Ureter (tissue), 1 donor: ENCODE results near the gene RPAP2. TPM values are rescaled to one million over a fixed set of nuclear protein-coding genes. Genes with fewer than 3 reads are reported as not detected.
"Not testable (repeated sequence)": the region's sequence is repeated elsewhere in the genome, so short reads cannot be mapped to it uniquely, and the experiment has no call there.

Source experiments
- DNase-seq: peaks from one replicate; pipeline ENCODE4 v3.0.0-alpha.2; 2020; ENCODE audit warnings: low spot score
- total RNA-seq: library from RNA; stranded (reverse); gene quantifications from one replicate; pipeline ENCODE4 v1.2.4, GENCODE V29; 2023
- donor health status: DM: yes; HTN: yes; CAD: no.

Gene RPAP2
- total RNA-seq, 1 donor from 2014 or later, result 44.8 TPM

DNA sequence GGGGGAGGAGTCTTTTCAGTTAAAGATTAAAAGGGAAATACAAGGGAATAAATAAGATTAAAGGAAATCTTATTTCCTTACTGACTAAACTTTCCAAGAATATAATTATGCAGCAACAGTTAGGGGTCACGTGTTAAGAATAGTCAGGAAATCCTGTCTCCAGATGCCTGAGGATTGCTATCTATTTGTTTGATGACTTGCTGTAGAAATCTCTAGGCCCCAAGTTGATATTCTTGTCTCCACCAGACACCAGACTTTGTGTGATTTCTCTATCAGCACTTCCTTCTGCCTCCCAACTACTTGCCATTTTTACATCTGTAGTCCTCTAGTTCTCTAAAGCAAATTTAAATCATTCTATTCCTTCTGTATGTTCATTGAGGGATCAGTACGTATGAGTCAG lies 77.5 kb downstream of the RPAP2 start:
- DNase-seq, result no peak

GRCh38 chr1:92377991-92378390 lies 79.1 kb downstream of the RPAP2 start:
- DNase-seq, result not testable (repeated sequence)

- DNase-seq, result no peak
Measured at GRCh38 chr1:92380867-92381266, 82.0 kb downstream of the RPAP2 start.

GRCh38 chr1:92393966-92394365 lies 95.1 kb downstream of the RPAP2 start:
- not testable (repeated sequence) for DNase-seq

DNA sequence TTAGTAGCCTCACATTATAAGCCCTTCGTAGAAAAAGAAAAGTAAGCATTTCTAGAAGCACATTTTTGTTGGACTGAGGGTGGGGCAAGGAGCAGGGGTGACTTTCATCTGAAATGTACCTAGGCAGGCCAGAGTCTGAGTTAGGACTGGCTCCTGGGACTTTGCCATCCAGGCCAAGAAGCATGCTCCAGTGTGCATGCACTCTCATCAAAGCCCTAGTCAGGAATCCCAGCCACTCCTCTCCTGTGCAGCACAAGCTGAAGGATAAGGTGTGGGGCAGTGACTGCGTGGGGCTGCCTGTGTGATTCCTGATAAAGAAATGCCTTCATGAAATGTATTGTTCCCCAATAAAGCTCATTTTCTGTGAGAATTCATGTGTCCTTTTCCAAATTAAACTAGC lies 99.7 kb downstream of the RPAP2 start:
- no peak for DNase-seq

GRCh38 chr1:92399076-92399475 lies 100.2 kb downstream of the RPAP2 start:
- DNase-seq, result no peak

DNA sequence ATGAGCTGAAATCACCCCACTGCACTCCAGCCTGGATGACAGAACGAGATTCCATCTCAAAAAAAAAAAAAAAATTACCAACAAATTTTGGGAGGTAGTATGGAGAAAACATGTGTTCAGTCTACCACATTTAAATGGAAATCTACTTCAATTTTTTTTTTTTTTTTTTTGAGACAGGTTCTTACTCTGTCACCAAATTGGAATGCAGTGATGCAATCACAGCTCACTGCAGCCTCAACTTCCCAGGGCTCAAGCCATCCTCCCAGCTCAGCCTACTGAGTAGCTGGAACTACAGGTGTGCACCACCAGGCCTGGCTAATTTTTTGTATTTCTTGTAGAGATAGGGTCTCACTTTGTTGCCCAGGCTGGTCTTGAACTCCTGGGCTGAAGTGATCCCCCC lies 105.8 kb downstream of the RPAP2 start:
- no peak for DNase-seq

- no peak for DNase-seq
Measured at GRCh38 chr1:92408825-92409224, 110.0 kb downstream of the RPAP2 start.

- DNase-seq, result no peak
Measured at GRCh38 chr1:92409946-92410549, 111.2 kb downstream of the RPAP2 start.

DNA sequence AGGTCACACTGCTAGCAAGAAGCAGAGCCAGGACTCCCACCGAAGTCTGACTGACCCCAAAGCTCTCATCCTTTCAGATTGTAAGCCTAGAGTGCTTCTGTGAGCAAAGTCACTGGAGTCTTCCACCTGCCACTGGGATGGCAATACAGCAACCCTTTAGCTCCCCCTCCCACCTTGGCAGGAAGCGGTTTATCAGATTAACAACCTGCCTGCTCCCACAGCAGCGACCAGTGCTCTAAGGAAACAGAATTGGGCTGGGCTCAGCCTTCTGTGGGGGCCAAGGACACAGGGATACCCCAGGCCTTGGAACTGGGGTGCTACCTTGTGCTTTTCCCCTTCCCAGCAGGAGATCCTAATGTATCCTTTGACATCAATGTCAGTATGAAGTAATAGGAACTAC lies 111.8 kb downstream of the RPAP2 start:
- no peak for DNase-seq

DNA sequence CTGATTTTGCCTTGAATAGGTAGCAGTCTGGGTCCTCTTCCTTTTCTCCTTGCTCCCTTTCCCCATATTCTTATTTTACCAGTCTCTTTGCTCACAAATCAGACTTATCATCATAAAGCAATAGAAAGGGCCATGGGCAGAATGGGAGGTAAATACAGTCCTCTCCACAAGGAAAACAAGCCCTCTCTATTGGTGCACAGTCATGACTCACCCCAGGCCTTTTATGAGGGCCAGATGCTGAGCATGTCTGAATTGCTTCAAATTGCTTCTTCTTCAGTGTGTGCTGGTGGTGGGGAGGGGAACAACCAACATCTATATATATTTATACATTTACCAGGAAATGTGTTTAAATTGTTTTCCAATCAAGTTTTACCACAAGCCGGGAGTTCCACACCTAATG lies 112.7 kb downstream of the RPAP2 start:
- no peak for DNase-seq

GRCh38 chr1:92419642-92420041 lies 120.8 kb downstream of the RPAP2 start:
- DNase-seq, result no peak

GRCh38 chr1:92424381-92424780 lies 125.5 kb downstream of the RPAP2 start:
- DNase-seq, result no peak

GRCh38 chr1:92425617-92426016 lies 126.8 kb downstream of the RPAP2 start:
- DNase-seq, result no peak

DNA sequence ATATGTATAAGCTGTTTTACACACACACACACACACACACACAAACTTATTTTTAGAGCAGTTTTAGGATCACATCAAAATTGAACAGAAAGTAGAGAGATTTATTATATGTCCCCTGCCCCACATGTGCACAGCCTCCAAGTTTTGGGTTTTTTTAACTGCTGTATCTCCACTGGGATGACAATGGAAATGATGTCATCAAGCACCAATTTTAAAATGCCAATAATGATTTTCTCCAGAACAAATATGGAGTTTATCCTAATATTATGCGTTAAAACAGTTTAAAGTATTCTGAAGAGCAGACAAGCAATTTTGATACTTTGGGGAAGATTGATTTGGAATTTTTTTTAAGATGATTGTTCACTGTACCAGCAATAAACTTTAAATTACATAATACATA lies 131.2 kb downstream of the RPAP2 start:
- DNase-seq, result no peak

DNA sequence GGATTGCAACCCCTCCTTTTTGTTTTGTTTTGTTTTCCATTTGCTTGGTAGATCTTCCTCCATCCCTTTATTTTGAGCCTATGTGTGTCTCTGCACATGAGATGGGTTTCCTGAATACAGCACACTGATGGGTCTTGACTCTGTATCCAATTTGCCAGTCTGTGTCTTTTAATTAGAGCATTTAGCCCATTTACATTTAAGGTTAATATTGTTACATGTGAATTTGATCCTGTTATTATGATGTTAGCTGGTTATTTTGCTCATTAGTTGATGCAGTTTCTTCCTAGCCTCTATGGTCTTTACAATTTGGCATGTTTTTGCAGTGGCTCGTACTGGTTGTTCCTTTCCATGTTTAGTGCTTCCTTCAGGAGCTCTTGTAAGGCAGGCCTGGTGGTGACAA lies 135.7 kb downstream of the RPAP2 start:
- DNase-seq, result not testable (repeated sequence)

GRCh38 chr1:92439291-92439690 lies 140.4 kb downstream of the RPAP2 start:
- no peak for DNase-seq

GRCh38 chr1:92441316-92441696 lies 142.4 kb downstream of the RPAP2 start:
- DNase-seq, result no peak

DNA sequence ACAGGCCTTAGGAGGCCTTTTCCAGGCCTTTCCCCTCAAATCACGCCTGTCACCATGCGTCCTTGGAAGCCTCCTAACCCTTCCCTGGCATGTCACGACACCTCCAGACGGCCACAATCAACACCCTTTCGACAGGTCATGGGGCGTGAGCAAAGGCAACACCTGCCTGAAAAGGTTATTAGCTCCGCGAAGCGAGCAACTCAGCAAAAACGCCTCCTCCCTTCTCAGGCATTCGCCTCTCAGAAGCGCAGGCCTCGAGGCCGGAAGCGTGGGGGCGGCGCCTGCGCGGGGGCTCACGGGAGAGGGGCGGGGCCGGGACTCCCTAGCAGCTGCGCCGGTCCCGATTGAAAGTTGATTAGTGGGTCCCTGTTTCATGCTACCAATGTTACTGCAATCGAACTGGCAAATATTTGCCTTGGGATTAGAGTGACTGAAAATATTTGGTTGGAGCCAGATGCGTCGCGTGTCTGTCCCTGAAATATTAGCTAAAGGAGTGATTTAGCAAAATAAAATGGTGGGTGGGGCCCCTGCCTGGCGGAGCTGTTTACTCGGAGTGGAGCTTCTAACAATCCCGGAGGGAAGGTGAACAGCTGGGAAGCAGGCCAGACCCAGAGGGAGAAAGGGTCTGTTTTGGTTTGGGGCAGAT lies 143.0 kb downstream of the RPAP2 start:
- DNase-seq, result no peak

DNA sequence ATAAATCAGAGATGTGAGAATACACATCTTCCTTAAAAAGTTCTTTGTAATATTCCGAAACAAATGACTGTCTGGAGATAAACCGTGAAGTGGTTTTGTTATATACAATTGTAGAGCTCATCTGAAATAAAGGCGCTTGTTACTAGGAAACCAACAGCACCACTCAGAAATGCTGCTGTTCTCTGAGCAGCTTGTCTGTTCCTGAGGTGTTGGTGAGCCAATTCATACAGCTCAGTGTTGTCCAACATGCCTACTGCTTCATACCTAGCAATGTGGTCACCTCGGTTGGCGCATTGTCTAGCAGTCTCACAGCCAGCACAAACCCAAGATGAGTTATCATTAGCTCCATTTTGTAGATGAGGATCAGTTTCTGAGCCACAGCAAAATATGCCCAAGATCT lies 143.5 kb downstream of the RPAP2 start:
- DNase-seq, result no peak

DNA sequence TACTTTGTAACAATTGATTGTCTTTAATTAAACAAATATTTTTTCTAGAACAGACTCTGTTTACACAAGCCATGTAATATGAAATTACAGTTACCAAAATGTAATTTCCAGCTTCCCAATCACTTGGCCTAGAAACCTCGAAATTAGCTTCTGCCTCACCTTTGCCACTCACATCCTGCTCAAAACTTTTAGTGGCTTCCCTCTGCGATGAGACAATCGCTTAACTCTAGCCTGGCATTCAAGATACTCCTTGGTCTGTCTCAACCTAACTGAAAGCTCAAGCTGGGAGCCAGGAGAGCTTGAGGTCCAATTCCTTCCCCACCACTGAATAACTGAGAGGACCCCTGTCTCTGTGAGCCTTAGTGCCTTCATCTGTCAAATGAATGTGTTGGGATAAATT lies 145.0 kb downstream of the RPAP2 start:
- no peak for DNase-seq

DNA sequence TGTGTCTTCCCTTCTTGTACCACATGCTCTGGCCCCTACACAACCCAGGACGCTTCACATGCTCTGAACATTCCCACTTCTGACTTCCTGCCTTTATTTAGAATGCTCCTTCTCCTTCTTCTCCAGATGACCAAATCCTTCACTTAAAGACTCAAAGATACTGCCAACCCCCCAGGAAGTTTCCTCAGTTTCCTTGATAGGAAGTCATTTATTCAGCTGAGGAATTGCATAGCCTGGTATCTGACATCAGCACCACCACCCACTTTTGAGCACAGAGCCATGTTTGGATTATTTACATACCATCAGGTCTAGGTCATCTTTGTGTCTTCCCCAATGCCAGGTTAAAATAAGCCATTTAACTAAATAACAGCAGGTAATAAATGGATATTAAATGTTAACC lies 145.5 kb downstream of the RPAP2 start:
- no peak for DNase-seq

DNA sequence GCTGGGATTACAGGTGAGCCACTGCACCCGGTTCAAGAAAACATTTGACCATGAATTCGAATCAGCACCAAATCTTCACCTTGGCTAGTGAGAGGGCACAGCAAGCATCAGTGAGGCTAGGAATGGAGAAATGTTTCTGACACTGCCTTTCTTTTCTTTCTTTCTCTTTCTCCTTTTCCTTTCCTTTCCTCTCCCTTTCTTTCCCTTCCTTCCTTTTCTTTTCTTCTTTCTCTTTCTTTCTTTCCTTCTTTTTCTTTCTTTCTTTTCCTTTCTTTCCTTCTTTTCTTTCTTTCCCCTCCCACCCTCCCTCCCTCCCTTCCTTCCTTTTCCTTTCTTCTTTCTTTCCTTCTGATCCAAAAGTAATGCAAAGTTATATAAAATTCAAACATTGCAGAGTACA lies 147.0 kb downstream of the RPAP2 start:
- no peak for DNase-seq

- DNase-seq, result no peak
Measured at GRCh38 chr1:92446546-92446945, 147.7 kb downstream of the RPAP2 start.
